ENCODE data around the gene EBF4. TPM values are rescaled to one million over a fixed set of nuclear protein-coding genes. Genes with fewer than 3 reads are reported as not detected.

EBF4 gene
- total RNA-seq, 2 experiments from 2014 or later = 1.5 to 4.4 TPM

GRCh38 chr20:2656471-2657117 is 36.0 kb upstream of the EBF4 start:
- peaks cover 90% of the 10 kb centered on the region for H3K36me3 ChIP-seq (ENCODE audit: insufficient read depth, low read length)
- H3K79me2 ChIP-seq (ENCODE audit: insufficient read depth, low read depth, low read length) = peaks cover 38% of the 10 kb centered on the region
- no peaks in the 10 kb centered on the region for H3K9me3 ChIP-seq (ENCODE audit: low read length)
- no peak for TF ChIP-seq EZH2phosphoT487 (IDR thresholded peaks at IDR 0.05; ENCODE audit: borderline replicate concordance, low read depth, low read length)
- TF ChIP-seq CTCF (conservative IDR thresholded peaks at IDR 0.05; ENCODE audit: low read length) = no peak
- DNase-seq (ENCODE audit: low spot score) = no peak
- no peak overlapping the region for H3K4me2 ChIP-seq (ENCODE audit: low read length)
- no peak overlapping the region for H2AFZ ChIP-seq (ENCODE audit: low read length)
- ChIA-PET CTCF (ENCODE audit: unreplicated experiment) (no interaction called here), POLR2A (no interaction called here)
- BruUV-seq (replicated peaks) = no TSS peak
- H3K4me3 ChIP-seq (ENCODE audit: low read depth, low read length, poor library complexity, severe bottlenecking) = no peak overlapping the region
- peaks cover 20% of the 10 kb centered on the region for H3K4me1 ChIP-seq (ENCODE audit: insufficient read depth, low read length, poor library complexity, severe bottlenecking)
- intact Hi-C loops (cut with micrococcal nuclease; ENCODE audit: unreplicated experiment) = loop anchor here (10.0 kb wide), 1 partner anchor 548 kb away; the partner anchor contains the start of genes DDRGK1 and ITPA
- no peak overlapping the region for H3K27ac ChIP-seq (ENCODE audit: low read depth, low read length, poor library complexity, severe bottlenecking)
- peaks cover 42% of the 10 kb centered on the region for H4K20me1 ChIP-seq (ENCODE audit: insufficient read depth, low read length)
- H3K9me2 ChIP-seq (ENCODE audit: insufficient read depth, low read length) = no peaks in the 10 kb centered on the region

GRCh38 chr20:2657241-2657640 is 35.3 kb upstream of the EBF4 start:
- intact Hi-C loops (cut with micrococcal nuclease; ENCODE audit: unreplicated experiment) = loop anchor here (10.0 kb wide), 1 partner anchor 548 kb away; the partner anchor contains the start of genes DDRGK1 and ITPA
- Histone ChIP-seq H2AFZ (ENCODE audit: low read length) (no peak overlapping the region), H3K27ac (ENCODE audit: low read depth, low read length, poor library complexity, severe bottlenecking) (no peak overlapping the region), H3K36me3 (ENCODE audit: insufficient read depth, low read length) (peaks cover 96% of the 10 kb centered on the region), H3K4me2 (ENCODE audit: low read length) (no peak overlapping the region), H3K4me1 (ENCODE audit: insufficient read depth, low read length, poor library complexity, severe bottlenecking) (peaks cover 26% of the 10 kb centered on the region), H3K9me3 (ENCODE audit: low read length) (no peaks in the 10 kb centered on the region), H3K9me2 (ENCODE audit: insufficient read depth, low read length) (no peaks in the 10 kb centered on the region), H3K4me3 (ENCODE audit: low read depth, low read length, poor library complexity, severe bottlenecking) (no peak overlapping the region), H4K20me1 (ENCODE audit: insufficient read depth, low read length) (peaks cover 42% of the 10 kb centered on the region), H3K79me2 (ENCODE audit: insufficient read depth, low read depth, low read length) (peaks cover 42% of the 10 kb centered on the region)
- TF ChIP-seq CTCF (conservative IDR thresholded peaks at IDR 0.05; ENCODE audit: low read length) (no peak), EZH2phosphoT487 (IDR thresholded peaks at IDR 0.05; ENCODE audit: borderline replicate concordance, low read depth, low read length) (no peak)
- BruUV-seq (replicated peaks) = no TSS peak
- POLR2A ChIA-PET = no interaction called here
- DNase-seq (ENCODE audit: low spot score) = no peak
- CTCF ChIA-PET (ENCODE audit: unreplicated experiment) = no interaction called here

- H3K9me2 ChIP-seq (ENCODE audit: insufficient read depth, low read length) = no peaks in the 10 kb centered on the region
- ChIA-PET CTCF (ENCODE audit: unreplicated experiment) (no interaction called here), POLR2A (no interaction called here)
- intact Hi-C loops (cut with micrococcal nuclease; ENCODE audit: unreplicated experiment) = loop anchor here (10.0 kb wide), 1 partner anchor 547 kb away; the partner anchor contains the start of genes DDRGK1 and ITPA
- peaks cover 28% of the 10 kb centered on the region for H3K4me1 ChIP-seq (ENCODE audit: insufficient read depth, low read length, poor library complexity, severe bottlenecking)
- H3K36me3 ChIP-seq (ENCODE audit: insufficient read depth, low read length) = peaks cover 98% of the 10 kb centered on the region
- DNase-seq (ENCODE audit: low spot score) = no peak
- H2AFZ ChIP-seq (ENCODE audit: low read length) = no peak overlapping the region
- no TSS peak for BruUV-seq (replicated peaks)
- TF ChIP-seq CTCF (conservative IDR thresholded peaks at IDR 0.05; ENCODE audit: low read length) (no peak), EZH2phosphoT487 (IDR thresholded peaks at IDR 0.05; ENCODE audit: borderline replicate concordance, low read depth, low read length) (no peak)
- no peak overlapping the region for H3K4me3 ChIP-seq (ENCODE audit: low read depth, low read length, poor library complexity, severe bottlenecking)
- no peak overlapping the region for H3K4me2 ChIP-seq (ENCODE audit: low read length)
- peaks cover 41% of the 10 kb centered on the region for H3K79me2 ChIP-seq (ENCODE audit: insufficient read depth, low read depth, low read length)
- no peaks in the 10 kb centered on the region for H3K9me3 ChIP-seq (ENCODE audit: low read length)
- peaks cover 42% of the 10 kb centered on the region for H4K20me1 ChIP-seq (ENCODE audit: insufficient read depth, low read length)
- H3K27ac ChIP-seq (ENCODE audit: low read depth, low read length, poor library complexity, severe bottlenecking) = no peak overlapping the region
Measured at GRCh38 chr20:2657674-2658073, 34.9 kb upstream of the EBF4 start.
